Osteoblast (primary cell): ENCODE data around the gene CADPS2. TPM values are rescaled to one million over a fixed set of nuclear protein-coding genes. Genes with fewer than 3 reads are reported as not detected.

Source experiments
- DNase-seq: peaks from one replicate; pipeline ENCODE4 v3.0.0; 2011; ENCODE audit warnings: low spot score, mixed read lengths; ENCODE audit not compliant: insufficient read length; ENCODE audit errors: missing footprints
- H2AFZ ChIP-seq: 2 replicates; pipeline ENCODE4 v1.6.0; 2011; ENCODE audit warnings: mild to moderate bottlenecking, low read length
- H3K27ac ChIP-seq: 2 replicates; pipeline ENCODE4 v1.5.1; 2011; ENCODE audit warnings: mild to moderate bottlenecking, low read depth, low read length, moderate library complexity
- H3K27me3 ChIP-seq: 2 replicates; pipeline ENCODE4 v1.6.0; 2012; ENCODE audit warnings: mild to moderate bottlenecking, control low read depth, inconsistent platforms, low read length, moderate library complexity; ENCODE audit not compliant: insufficient read depth
- H3K36me3 ChIP-seq: 2 replicates; pipeline ENCODE4 v1.5.1; 2011; ENCODE audit warnings: mild to moderate bottlenecking, low read length, control low read depth, moderate library complexity; ENCODE audit not compliant: insufficient read depth
- H3K4me1 ChIP-seq: 2 replicates; pipeline ENCODE4 v1.5.1; 2011; ENCODE audit warnings: mild to moderate bottlenecking, low read length, control low read depth, moderate library complexity; ENCODE audit not compliant: insufficient read depth
- H3K4me2 ChIP-seq: 2 replicates; pipeline ENCODE4 v1.6.0; 2011; ENCODE audit warnings: mild to moderate bottlenecking, low read length; ENCODE audit not compliant: insufficient read depth
- H3K4me3 ChIP-seq: fragments of 200-600 bp; sonication (generic); 3 replicates; pipeline ENCODE4 v1.5.1; 2012; ENCODE audit warnings: mild to moderate bottlenecking, low read length, inconsistent platforms; ENCODE audit not compliant: insufficient read depth
- H3K79me2 ChIP-seq: 2 replicates; pipeline ENCODE4 v1.6.0; 2012; ENCODE audit warnings: mild to moderate bottlenecking, low read length, control low read depth, inconsistent platforms; ENCODE audit not compliant: insufficient read depth
- H3K9me3 ChIP-seq: 2 replicates; pipeline ENCODE4 v1.5.1; 2011; ENCODE audit warnings: low read depth, low read length, control low read depth
- H4K20me1 ChIP-seq: 2 replicates; pipeline ENCODE4 v1.6.0; 2012; ENCODE audit warnings: mild to moderate bottlenecking, low read length, control low read depth; ENCODE audit not compliant: insufficient read depth
- CTCF ChIP-seq: IDR thresholded peaks from 2 replicates; pipeline ENCODE4 v1.5.1; 2011; ENCODE audit warnings: mild to moderate bottlenecking, low read depth, low read length, moderate library complexity; ENCODE audit errors: extremely low read depth
- total RNA-seq: library from RNA; depleted of rRNA; stranded (reverse); fragments of >200 nt; gene quantifications from 2 replicates; pipeline ENCODE4 v1.2.3, GENCODE V29; 2012

Gene CADPS2
- total RNA-seq, 1 donor = 21.7 TPM

- peak; percentile 93 for DNase-seq
- peak overlapping the region; percentile 31 for H3K27ac ChIP-seq
- no peaks in the 10 kb centered on the region for H4K20me1 ChIP-seq
- H3K79me2 ChIP-seq = no peaks in the 10 kb centered on the region
- no peak for TF ChIP-seq CTCF
- peak overlapping the region; percentile 82 for H3K4me3 ChIP-seq
- H3K36me3 ChIP-seq = no peaks in the 10 kb centered on the region
- H3K4me1 ChIP-seq = peaks cover 15% of the 10 kb centered on the region
- peak overlapping the region; percentile 89 for H3K4me2 ChIP-seq
- no peaks in the 10 kb centered on the region for H3K27me3 ChIP-seq
- H3K9me3 ChIP-seq = no peaks in the 10 kb centered on the region
- peak overlapping the region; percentile 97 for H2AFZ ChIP-seq
These were observed 490 bp downstream of the CADPS2 start for GRCh38 chr7:122885583-122886356.

- Histone ChIP-seq H3K79me2 (no peaks in the 10 kb centered on the region), H2AFZ (no peak overlapping the region), H3K4me2 (no peak overlapping the region), H3K4me1 (peaks cover 15% of the 10 kb centered on the region), H3K27me3 (no peaks in the 10 kb centered on the region), H3K4me3 (no peak overlapping the region), H3K36me3 (no peaks in the 10 kb centered on the region), H3K27ac (no peak overlapping the region), H4K20me1 (no peaks in the 10 kb centered on the region), H3K9me3 (no peaks in the 10 kb centered on the region)
- DNase-seq = no peak
- no peak for TF ChIP-seq CTCF
These were observed 2.1 kb downstream of the CADPS2 start for GRCh38 chr7:122884186-122884585.

- H3K4me1 ChIP-seq = peaks cover 15% of the 10 kb centered on the region
- H3K27ac ChIP-seq = no peak overlapping the region
- TF ChIP-seq CTCF = no peak
- no peaks in the 10 kb centered on the region for H3K9me3 ChIP-seq
- H3K4me2 ChIP-seq = no peak overlapping the region
- H3K36me3 ChIP-seq = no peaks in the 10 kb centered on the region
- no peak overlapping the region for H3K4me3 ChIP-seq
- no peak overlapping the region for H2AFZ ChIP-seq
- no peaks in the 10 kb centered on the region for H3K27me3 ChIP-seq
- H3K79me2 ChIP-seq = no peaks in the 10 kb centered on the region
- no peak for DNase-seq
- no peaks in the 10 kb centered on the region for H4K20me1 ChIP-seq
These were observed 3.1 kb downstream of the CADPS2 start for GRCh38 chr7:122883049-122883680.

- H3K27me3 ChIP-seq = no peaks in the 10 kb centered on the region
- peaks cover 6% of the 10 kb centered on the region for H3K4me1 ChIP-seq
- H3K4me3 ChIP-seq = no peak overlapping the region
- no peaks in the 10 kb centered on the region for H3K79me2 ChIP-seq
- H3K4me2 ChIP-seq = no peak overlapping the region
- H3K36me3 ChIP-seq = no peaks in the 10 kb centered on the region
- TF ChIP-seq CTCF = no peak
- H3K9me3 ChIP-seq = no peaks in the 10 kb centered on the region
- no peak overlapping the region for H2AFZ ChIP-seq
- no peak for DNase-seq
- H3K27ac ChIP-seq = no peak overlapping the region
- no peaks in the 10 kb centered on the region for H4K20me1 ChIP-seq
These were observed 4.9 kb downstream of the CADPS2 start for GRCh38 chr7:122881324-122881723.
